ENCODE measurements around the gene PARD3B. TPM values are rescaled to one million over a fixed set of nuclear protein-coding genes. Genes with fewer than 3 reads are reported as not detected.

The PARD3B gene
- total and polyA plus RNA-seq, 10 of the 15 experiments (the other 5 are each of a cell fraction or from before 2014, with no cell fraction given) = 0.01 to 0.54 (median 0.07) TPM; not detected in 7

DNA sequence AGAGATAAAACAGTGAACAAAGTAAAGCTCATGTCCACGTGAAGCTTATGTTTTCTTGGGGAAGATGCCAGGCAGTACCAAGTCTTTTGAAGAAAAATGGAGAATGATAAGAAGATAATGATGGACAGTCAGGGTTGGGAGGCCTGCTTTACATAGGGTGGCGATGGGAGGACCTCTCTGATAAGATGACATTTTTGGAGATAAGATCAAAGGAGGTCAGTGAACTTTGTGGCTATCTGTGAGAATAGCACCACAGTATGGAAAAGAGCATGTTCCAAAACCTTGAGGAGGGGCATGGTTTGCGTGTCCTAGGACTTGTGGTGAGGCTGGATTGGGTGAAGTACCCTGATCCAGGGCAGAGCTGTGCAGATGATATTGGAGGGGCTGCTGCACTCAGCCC, 675.3 kb downstream of the PARD3B start:
- CTCF ChIA-PET = no interaction called here
- Histone ChIP-seq H3K36me3 (ENCODE audit: control insufficient read depth in 2 of 2, insufficient read depth in 2 of 2, low read length in 1 of 2) (no peaks in the 10 kb centered on the region), H3K4me2 (ENCODE audit: control insufficient read depth, insufficient read depth) (no peak overlapping the region), H3K4me3 (no peak overlapping the region), H3K9ac (ENCODE audit: control insufficient read depth, insufficient read depth, low read length) (no peak overlapping the region), H3K4me1 (ENCODE audit: control insufficient read depth, insufficient read depth, low read length) (no peaks in the 10 kb centered on the region), H4K20me1 (ENCODE audit: control insufficient read depth, insufficient read depth) (no peaks in the 10 kb centered on the region), H3K9me3 (replicated peaks; ENCODE audit: control insufficient read depth, insufficient read depth, low read length) (no peaks in the 10 kb centered on the region), H2AFZ (ENCODE audit: control insufficient read depth, low read depth, low read length) (no peak overlapping the region), H3K27me3 (replicated peaks in 1 of 2; ENCODE audit: control insufficient read depth in 2 of 2, insufficient read depth in 2 of 2, low read length in 1 of 2) (no peaks in the 10 kb centered on the region; a peak in 1 of 4 replicates), H3K79me2 (ENCODE audit: control insufficient read depth, insufficient read depth, low read length) (no peaks in the 10 kb centered on the region), H3K27ac (ENCODE audit: control insufficient read depth, insufficient read depth) (no peak overlapping the region)
- DNase-seq (ENCODE audit: low read depth, low spot score) (no peak), ATAC-seq (no peak), FAIRE-seq (no peak)
- RAD21 ChIA-PET (ENCODE audit: unreplicated experiment) = no interaction called here
- intact Hi-C loops (cut with micrococcal nuclease; ENCODE audit: unreplicated experiment) = no loop called here
- in situ Hi-C loops (cut with MboI) = no loop called here
- SMC1A ChIA-PET (ENCODE audit: uncharacterized antibody, unreplicated experiment) = no interaction called here
- no TSS peak for BruUV-seq (replicated peaks)
- WGBS (ENCODE audit: insufficient coverage, insufficient replicate concordance, low lambda C conversion rate, missing lambda C conversion rate) = 2% methylated on average over 3 of the region's 3 CpGs
- no peak for TF ChIP-seq NFXL1 (IDR thresholded peaks at IDR 0.05; ENCODE audit: borderline replicate concordance)
- POLR2A ChIA-PET = no interaction called here

DNA sequence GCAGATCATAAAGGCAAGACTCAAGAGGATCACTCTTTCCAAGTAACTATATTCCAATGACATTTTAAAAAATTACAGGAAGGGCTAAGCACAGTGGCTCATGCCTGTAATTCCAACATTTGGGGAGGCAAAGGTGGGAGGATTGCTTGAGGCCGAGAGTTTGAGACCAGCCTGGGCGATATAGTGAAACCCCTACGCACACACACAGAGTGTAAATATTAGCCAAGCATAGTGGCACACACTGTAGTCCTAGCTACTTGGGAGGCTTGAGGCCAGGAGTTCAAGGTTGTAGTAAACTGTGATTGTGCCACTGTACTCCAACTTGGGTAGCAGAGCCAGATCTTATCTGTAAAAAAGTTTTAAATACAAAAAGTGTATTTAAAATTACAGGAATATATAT, 686.8 kb downstream of the PARD3B start:
- ChIA-PET CTCF (interaction anchor here (1.0 kb wide), 1 partner anchor 444 kb away, joined by 3 read pairs; no protein-coding TSS in a partner anchor), POLR2A (no interaction called here), SMC1A (ENCODE audit: uncharacterized antibody, unreplicated experiment) (interaction anchor here (0.9 kb wide), 1 partner anchor 10 kb away, joined by 3 read pairs; no protein-coding TSS in a partner anchor), RAD21 (ENCODE audit: unreplicated experiment) (interaction anchor here (0.7 kb wide), 1 partner anchor 821 kb away, joined by 3 read pairs; no protein-coding TSS in a partner anchor)
- BruUV-seq (replicated peaks) = no TSS peak
- Histone ChIP-seq H3K4me3 (no peak overlapping the region), H3K4me1 (ENCODE audit: control insufficient read depth, insufficient read depth, low read length) (no peaks in the 10 kb centered on the region), H3K79me2 (ENCODE audit: control insufficient read depth, insufficient read depth, low read length) (no peaks in the 10 kb centered on the region), H3K36me3 (ENCODE audit: control insufficient read depth in 2 of 2, insufficient read depth in 2 of 2, low read length in 1 of 2) (no peaks in the 10 kb centered on the region), H2AFZ (ENCODE audit: control insufficient read depth, low read depth, low read length) (no peak overlapping the region), H3K27ac (ENCODE audit: control insufficient read depth, insufficient read depth) (no peak overlapping the region), H3K27me3 (replicated peaks in 1 of 2; ENCODE audit: control insufficient read depth in 2 of 2, insufficient read depth in 2 of 2, low read length in 1 of 2) (no peaks in the 10 kb centered on the region), H3K9ac (ENCODE audit: control insufficient read depth, insufficient read depth, low read length) (no peak overlapping the region), H4K20me1 (ENCODE audit: control insufficient read depth, insufficient read depth) (no peaks in the 10 kb centered on the region), H3K9me3 (replicated peaks; ENCODE audit: control insufficient read depth, insufficient read depth, low read length) (no peaks in the 10 kb centered on the region), H3K4me2 (ENCODE audit: control insufficient read depth, insufficient read depth) (no peak overlapping the region)
- FAIRE-seq (no peak), DNase-seq (ENCODE audit: low read depth, low spot score) (no peak), ATAC-seq (no peak)
- intact Hi-C loops (cut with micrococcal nuclease; ENCODE audit: unreplicated experiment) (no loop called here), in situ Hi-C loops (cut with MboI) (no loop called here)
- no peak for TF ChIP-seq SREBF1 (IDR thresholded peaks at IDR 0.05; ENCODE audit: low read length)
- 32% methylated on average over 3 of the region's 3 CpGs for WGBS (ENCODE audit: insufficient coverage, insufficient replicate concordance, low lambda C conversion rate, missing lambda C conversion rate)
